Measurements from ENCODE around the gene ZCCHC14.

ZCCHC14 gene

DNA sequence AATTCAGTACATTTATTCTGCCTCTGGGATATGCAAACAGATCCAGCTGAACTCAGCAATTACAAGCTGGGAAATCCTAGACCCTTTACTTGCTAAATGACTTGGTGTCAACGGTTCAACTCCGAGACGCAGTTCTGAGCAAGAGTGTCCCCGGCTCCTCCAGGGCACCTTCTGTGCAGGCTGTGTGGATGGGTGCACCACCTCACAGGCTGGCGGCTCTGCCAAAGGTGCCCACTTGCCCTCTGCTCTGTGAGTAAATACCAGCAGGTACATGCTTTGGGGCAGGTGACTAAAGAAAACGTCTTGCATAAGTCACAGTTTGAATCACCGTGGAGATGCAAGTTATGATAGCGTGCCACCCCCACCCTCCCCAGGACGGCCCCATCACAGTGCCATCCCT, 77.4 kb downstream of the ZCCHC14 start:
- no peaks in the 10 kb centered on the region for H3K9me2 ChIP-seq (replicated peaks; ENCODE audit: insufficient read depth, low read length)
- H3K9ac ChIP-seq (ENCODE audit: low read length), result no peak overlapping the region
- H3K79me2 ChIP-seq (ENCODE audit: insufficient read depth, low read length), result no peaks in the 10 kb centered on the region
- no peaks in the 10 kb centered on the region for H3K36me3 ChIP-seq (ENCODE audit: low read length)
- H3K4me3 ChIP-seq (ENCODE audit: insufficient read depth, low read length, poor library complexity, severe bottlenecking), result no peak overlapping the region
- no peak overlapping the region for H2AFZ ChIP-seq (ENCODE audit: low read depth, low read length, severe bottlenecking)
- H3F3A ChIP-seq (ENCODE audit: insufficient read depth), result no peaks in the 10 kb centered on the region
- no peaks in the 10 kb centered on the region for H3K9me3 ChIP-seq (ENCODE audit: insufficient read depth, low read length)
- no peaks in the 10 kb centered on the region for H3K27me3 ChIP-seq (ENCODE audit: low read length)
- H3K4me2 ChIP-seq (ENCODE audit: low read depth, low read length, poor library complexity, severe bottlenecking), result no peak overlapping the region
- no peak overlapping the region for H3K27ac ChIP-seq (ENCODE audit: low read depth, low read length)
- no peak for TF ChIP-seq EZH2phosphoT487 (conservative IDR thresholded peaks at IDR 0.05; ENCODE audit: low read length)
- TF ChIP-seq CTCF (IDR thresholded peaks at IDR 0.05; ENCODE audit: insufficient read depth, low read length, poor library complexity, severe bottlenecking), result no peak
- no peaks in the 10 kb centered on the region for H4K20me1 ChIP-seq (ENCODE audit: low read depth, low read length)

DNA sequence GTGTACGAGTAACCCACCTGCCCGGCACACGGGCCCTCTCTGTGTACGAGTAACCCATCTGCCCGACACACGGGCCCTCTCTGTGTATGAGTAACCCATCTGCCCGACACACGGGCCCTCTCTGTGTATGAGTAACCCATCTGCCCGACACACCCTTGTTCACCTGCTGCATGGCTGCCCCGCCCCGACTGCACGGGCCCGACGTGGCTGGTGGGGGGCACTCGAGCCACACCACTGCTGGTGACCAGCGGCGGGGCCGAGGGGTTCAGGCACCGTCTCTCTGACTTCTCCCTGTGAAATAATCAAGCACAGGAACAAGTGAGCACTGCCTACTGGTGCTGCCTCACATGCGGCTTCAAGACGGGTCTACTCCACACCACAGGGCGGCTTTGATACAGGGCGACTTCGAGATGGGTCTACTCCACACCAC, 78.6 kb downstream of the ZCCHC14 start:
- Histone ChIP-seq H3K27me3 (ENCODE audit: low read length) (no peaks in the 10 kb centered on the region), H3K9me2 (replicated peaks; ENCODE audit: insufficient read depth, low read length) (no peaks in the 10 kb centered on the region), H3K9me3 (ENCODE audit: insufficient read depth, low read length) (no peaks in the 10 kb centered on the region), H3K4me2 (ENCODE audit: low read depth, low read length, poor library complexity, severe bottlenecking) (no peak overlapping the region), H3K79me2 (ENCODE audit: insufficient read depth, low read length) (no peaks in the 10 kb centered on the region), H3K36me3 (ENCODE audit: low read length) (no peaks in the 10 kb centered on the region), H4K20me1 (ENCODE audit: low read depth, low read length) (no peaks in the 10 kb centered on the region), H3K9ac (ENCODE audit: low read length) (no peak overlapping the region), H2AFZ (ENCODE audit: low read depth, low read length, severe bottlenecking) (no peak overlapping the region), H3F3A (ENCODE audit: insufficient read depth) (no peaks in the 10 kb centered on the region), H3K4me3 (ENCODE audit: insufficient read depth, low read length, poor library complexity, severe bottlenecking) (no peak overlapping the region), H3K27ac (ENCODE audit: low read depth, low read length) (no peak overlapping the region)
- no peak for TF ChIP-seq EZH2phosphoT487 (conservative IDR thresholded peaks at IDR 0.05; ENCODE audit: low read length)

DNA sequence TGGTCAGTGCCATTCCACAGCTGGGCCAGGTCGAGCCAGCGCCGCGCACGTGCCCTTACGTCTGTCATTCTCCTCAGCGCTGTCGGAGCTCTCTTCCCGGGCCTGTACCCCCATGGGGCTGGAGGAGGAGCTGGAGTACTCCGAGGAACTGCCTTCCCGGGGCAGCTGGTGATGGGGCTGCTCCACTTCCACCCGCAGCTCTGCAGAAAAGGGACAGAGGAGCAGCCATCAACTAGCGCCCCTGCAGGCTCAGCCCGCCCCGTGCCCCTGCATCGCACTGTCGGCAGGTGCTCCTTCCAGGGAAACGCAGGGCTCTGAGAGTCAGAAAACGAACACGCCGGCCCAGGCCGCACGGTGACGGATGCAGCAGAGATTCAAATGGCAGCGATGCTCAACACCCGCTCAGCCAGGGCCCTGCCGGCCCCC, 79.8 kb downstream of the ZCCHC14 start:
- Histone ChIP-seq H2AFZ (ENCODE audit: low read depth, low read length, severe bottlenecking) (no peak overlapping the region), H3F3A (ENCODE audit: insufficient read depth) (no peaks in the 10 kb centered on the region), H3K79me2 (ENCODE audit: insufficient read depth, low read length) (no peaks in the 10 kb centered on the region), H3K27ac (ENCODE audit: low read depth, low read length) (no peak overlapping the region), H3K9me3 (ENCODE audit: insufficient read depth, low read length) (no peaks in the 10 kb centered on the region), H3K36me3 (ENCODE audit: low read length) (no peaks in the 10 kb centered on the region), H4K20me1 (ENCODE audit: low read depth, low read length) (no peaks in the 10 kb centered on the region), H3K9me2 (replicated peaks; ENCODE audit: insufficient read depth, low read length) (no peaks in the 10 kb centered on the region), H3K27me3 (ENCODE audit: low read length) (no peaks in the 10 kb centered on the region), H3K9ac (ENCODE audit: low read length) (no peak overlapping the region), H3K4me2 (ENCODE audit: low read depth, low read length, poor library complexity, severe bottlenecking) (no peak overlapping the region), H3K4me3 (ENCODE audit: insufficient read depth, low read length, poor library complexity, severe bottlenecking) (no peak overlapping the region)
- TF ChIP-seq EZH2phosphoT487 (conservative IDR thresholded peaks at IDR 0.05; ENCODE audit: low read length), result no peak
- TF ChIP-seq CTCF (IDR thresholded peaks at IDR 0.05; ENCODE audit: insufficient read depth, low read length, poor library complexity, severe bottlenecking), result no peak

DNA sequence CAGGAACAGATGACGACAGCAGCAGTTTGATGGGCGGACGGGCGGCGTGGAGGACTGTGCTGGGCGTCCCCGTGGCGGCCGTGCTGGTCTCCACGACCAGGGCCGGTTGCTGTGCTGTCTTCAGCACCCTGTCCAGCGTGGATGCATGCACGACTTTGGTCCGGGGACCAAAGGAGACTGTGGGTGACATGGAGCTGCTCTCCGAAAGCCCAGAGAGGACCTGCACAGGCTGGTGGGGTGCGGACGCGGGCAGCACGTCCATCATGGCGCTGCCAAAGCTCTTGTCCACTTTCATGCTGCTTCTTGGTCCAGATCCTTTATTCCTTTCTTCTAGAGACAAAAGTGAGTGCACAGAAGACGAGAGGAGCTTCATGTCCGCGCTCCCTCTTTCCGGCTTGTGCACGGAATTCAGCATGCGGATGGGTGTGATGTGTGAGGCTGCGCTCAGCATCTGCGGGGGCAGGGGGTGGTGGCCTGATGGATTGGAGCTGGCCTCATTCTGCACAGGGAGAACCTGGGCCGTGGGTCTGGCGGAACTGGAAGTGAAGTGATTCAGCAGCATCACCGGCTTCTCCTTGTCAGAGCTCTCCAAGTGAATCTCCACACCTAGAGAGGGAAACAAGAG, 80.3 kb downstream of the ZCCHC14 start:
- TF ChIP-seq CTCF (IDR thresholded peaks at IDR 0.05; ENCODE audit: insufficient read depth, low read length, poor library complexity, severe bottlenecking) (no peak), EZH2phosphoT487 (conservative IDR thresholded peaks at IDR 0.05; ENCODE audit: low read length) (no peak)
- no peaks in the 10 kb centered on the region for H3K36me3 ChIP-seq (ENCODE audit: low read length)

More for the DNA sequence above, 80.3 kb downstream of the ZCCHC14 start:
- Histone ChIP-seq H3K79me2 (ENCODE audit: insufficient read depth, low read length) (no peaks in the 10 kb centered on the region), H4K20me1 (ENCODE audit: low read depth, low read length) (no peaks in the 10 kb centered on the region), H3K4me3 (ENCODE audit: insufficient read depth, low read length, poor library complexity, severe bottlenecking) (no peak overlapping the region), H3F3A (ENCODE audit: insufficient read depth) (no peaks in the 10 kb centered on the region), H3K9ac (ENCODE audit: low read length) (no peak overlapping the region), H3K4me2 (ENCODE audit: low read depth, low read length, poor library complexity, severe bottlenecking) (no peak overlapping the region), H3K27ac (ENCODE audit: low read depth, low read length) (no peak overlapping the region), H3K9me3 (ENCODE audit: insufficient read depth, low read length) (no peaks in the 10 kb centered on the region), H3K27me3 (ENCODE audit: low read length) (no peaks in the 10 kb centered on the region), H3K9me2 (replicated peaks; ENCODE audit: insufficient read depth, low read length) (no peaks in the 10 kb centered on the region), H2AFZ (ENCODE audit: low read depth, low read length, severe bottlenecking) (no peak overlapping the region)
